A673 (cell line): ENCODE results near the gene INTS13. TPM values are rescaled to one million over a fixed set of nuclear protein-coding genes. Genes with fewer than 3 reads are reported as not detected.

Source experiments
- BruUV-seq: library from RNA; stranded (reverse); fragments of 400-500 nt; replicated peaks from 2 replicates; lab custom pipeline; 2021; lab: Mats Ljungman, UMichigan
- CTCF ChIA-PET: fragments of 300-600 bp; sonication (Branson Sonifier 250); formaldehyde crosslinking; loops from one replicate; lab custom pipeline; 2022; ENCODE audit warnings: antibody characterized with exemption; lab: Charles Lee
- POLR2A ChIA-PET: fragments of 300-600 bp; sonication (Branson Sonifier 250); formaldehyde crosslinking; loops from one replicate; lab custom pipeline; 2022; ENCODE audit warnings: antibody characterized with exemption; ENCODE audit not compliant: low non-redundant PET; lab: Charles Lee
- DNase-seq: peaks from one replicate; pipeline ENCODE4 v3.0.0-alpha.2; 2015; ENCODE audit warnings: low spot score
- H3K27ac ChIP-seq: fragments of 200-600 bp; sonication (generic); 2 replicates; pipeline ENCODE4 v1.5.1; 2016; ENCODE audit warnings: mixed run types, low read depth, mild to moderate bottlenecking, mixed read lengths, antibody characterized with exemption, low read length; ENCODE audit not compliant: poor library complexity, severe bottlenecking
- H3K27me3 ChIP-seq: fragments of 200-600 bp; sonication (generic); replicated peaks from 2 replicates; pipeline ENCODE4 v1.6.1; 2017; ENCODE audit warnings: mixed run types, low read depth, mild to moderate bottlenecking, mixed read lengths, antibody characterized with exemption, low read length; ENCODE audit not compliant: insufficient read depth, poor library complexity
- H3K36me3 ChIP-seq: fragments of 200-600 bp; sonication (generic); 2 replicates; pipeline ENCODE4 v1.6.1; 2016; ENCODE audit warnings: mixed run types, mild to moderate bottlenecking, mixed read lengths, antibody characterized with exemption, low read length; ENCODE audit not compliant: insufficient read depth, poor library complexity, severe bottlenecking
- H3K4me1 ChIP-seq: fragments of 200-600 bp; sonication (generic); 2 replicates; pipeline ENCODE4 v1.6.1; 2017; ENCODE audit warnings: mixed run types, mild to moderate bottlenecking, mixed read lengths, antibody characterized with exemption, low read length; ENCODE audit not compliant: insufficient read depth, poor library complexity, severe bottlenecking
- H3K4me3 ChIP-seq: fragments of 200-600 bp; sonication (generic); 2 replicates; pipeline ENCODE4 v1.5.1; 2016; ENCODE audit warnings: low read depth, mixed run types, mild to moderate bottlenecking, mixed read lengths, low read length; ENCODE audit not compliant: poor library complexity, severe bottlenecking
- H3K9me3 ChIP-seq: fragments of 200-600 bp; sonication (generic); 2 replicates; pipeline ENCODE4 v1.6.1; 2016; ENCODE audit warnings: mixed run types, low read depth, mild to moderate bottlenecking, mixed read lengths, antibody characterized with exemption, low read length; ENCODE audit not compliant: poor library complexity, severe bottlenecking
- CTCF ChIP-seq: fragments of 300-800, 200-600 bp; sonication (generic); conservative IDR thresholded peaks from 2 replicates; pipeline ENCODE4 v1.5.1; 2017; ENCODE audit warnings: low read depth, mild to moderate bottlenecking, antibody characterized with exemption, low read length, moderate library complexity, mixed read lengths
- EZH2 ChIP-seq: fragments of 200-600 bp; sonication (generic); IDR thresholded peaks from 2 replicates; pipeline ENCODE4 v1.6.1; 2017; ENCODE audit warnings: borderline replicate concordance, low read depth, mild to moderate bottlenecking, mixed read lengths, antibody characterized with exemption, low read length; ENCODE audit not compliant: poor library complexity, severe bottlenecking
- intact Hi-C: fragments of 100-400 bp; cut with micrococcal nuclease; formaldehyde crosslinking; loops from one replicate; pipeline ENCODE4 v1.10.0; 2022; ENCODE audit not compliant: unreplicated experiment
- total RNA-seq: library from RNA; stranded (reverse); gene quantifications from 2 replicates; pipeline ENCODE4 v1.2.3, GENCODE V29; 2021

The INTS13 gene
- total RNA-seq, 1 experiment from 2014 or later = 51.0 TPM

DNA sequence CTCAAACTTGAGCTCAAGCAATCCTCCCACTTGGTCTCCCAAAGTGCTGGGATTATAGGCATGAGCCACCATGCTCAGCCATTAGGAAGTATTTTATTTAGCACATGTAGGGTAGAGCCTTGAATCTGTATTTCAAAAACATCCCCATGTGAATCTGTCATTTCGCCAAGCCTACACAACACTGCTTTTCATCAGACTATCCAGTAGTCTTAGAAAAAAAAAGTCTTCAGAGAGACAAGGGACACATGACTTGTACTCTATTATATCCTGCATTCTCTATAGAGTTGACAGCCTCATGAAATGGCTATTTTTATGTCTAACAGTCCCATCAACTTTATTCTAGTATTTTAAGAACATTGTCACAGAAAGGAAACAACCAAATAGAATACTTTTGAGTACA is 41.0 kb upstream of the INTS13 start:
- POLR2A ChIA-PET = no interaction called here
- H3K36me3 ChIP-seq = peaks cover 4% of the 10 kb centered on the region

DNA sequence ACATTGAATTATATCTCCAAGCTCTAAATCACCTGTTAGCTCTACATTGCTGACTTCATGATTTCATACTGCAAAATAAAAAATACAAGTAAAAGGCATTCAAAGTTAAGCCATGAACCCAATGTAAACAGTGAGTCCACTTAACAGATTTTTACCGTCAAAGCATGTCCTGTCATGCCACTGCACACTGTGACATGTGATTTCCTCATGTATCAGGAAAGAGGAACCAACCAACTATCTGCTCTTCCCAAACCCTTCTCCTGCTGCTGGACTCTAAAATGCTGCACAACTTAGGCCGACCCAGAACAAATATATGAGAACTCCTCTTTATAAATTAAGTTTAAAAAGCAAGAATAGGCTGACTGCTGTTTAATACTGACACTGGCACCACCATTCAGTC is 38.9 kb upstream of the INTS13 start:
- Histone ChIP-seq H3K4me1 (peaks cover 14% of the 10 kb centered on the region), H3K36me3 (peaks cover 6% of the 10 kb centered on the region), H3K4me3 (no peak overlapping the region), H3K9me3 (no peaks in the 10 kb centered on the region), H3K27me3 (no peaks in the 10 kb centered on the region), H3K27ac (no peak overlapping the region)
- intact Hi-C loops = no loop called here
- no TSS peak for BruUV-seq
- CTCF ChIA-PET = no interaction called here
- no peak for DNase-seq
- POLR2A ChIA-PET = no interaction called here
- TF ChIP-seq CTCF = no peak
- no peak for TF ChIP-seq EZH2

More for the DNA sequence above, 41.0 kb upstream of the INTS13 start:
- no peak for TF ChIP-seq CTCF
- TF ChIP-seq EZH2 = no peak
- Histone ChIP-seq H3K4me1 (peaks cover 14% of the 10 kb centered on the region), H3K27ac (no peak overlapping the region), H3K27me3 (no peaks in the 10 kb centered on the region), H3K4me3 (no peak overlapping the region), H3K9me3 (no peaks in the 10 kb centered on the region)
- BruUV-seq = no TSS peak
- CTCF ChIA-PET = no interaction called here
- intact Hi-C loops = no loop called here
- no peak for DNase-seq

DNA sequence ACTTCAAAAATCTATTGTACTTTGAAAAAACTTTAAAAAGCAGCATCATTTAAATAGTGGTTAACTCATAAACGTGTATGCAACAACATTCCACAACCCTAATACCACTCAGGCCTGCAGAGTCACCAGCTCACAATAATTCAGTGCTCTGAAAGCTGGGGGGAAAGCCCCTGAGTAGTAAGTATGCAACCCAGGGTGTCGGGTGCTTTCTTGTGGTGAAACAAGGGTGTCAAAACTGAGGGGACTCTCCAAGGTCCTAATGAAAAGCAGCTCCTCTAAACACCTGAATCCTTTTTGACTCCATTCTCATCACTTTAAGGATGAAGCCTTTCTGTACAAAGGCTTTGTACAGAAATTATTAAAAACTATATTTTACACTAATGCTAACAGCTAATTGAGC is 34.2 kb upstream of the INTS13 start:
- intact Hi-C loops = no loop called here
- no peaks in the 10 kb centered on the region for H3K9me3 ChIP-seq
- ChIA-PET POLR2A (no interaction called here), CTCF (no interaction called here)
- TF ChIP-seq EZH2 (no peak), CTCF (no peak)
- no TSS peak for BruUV-seq
- no peaks in the 10 kb centered on the region for H3K4me1 ChIP-seq
- H3K27me3 ChIP-seq = no peaks in the 10 kb centered on the region
- no peak overlapping the region for H3K4me3 ChIP-seq
- peaks cover 11% of the 10 kb centered on the region for H3K36me3 ChIP-seq
- H3K27ac ChIP-seq = no peak overlapping the region
- no peak for DNase-seq
